Measurements from ENCODE around the gene C1QTNF1. TPM values are rescaled to one million over a fixed set of nuclear protein-coding genes. Genes with fewer than 3 reads are reported as not detected.
"Not testable (repeated sequence)": the region's sequence is repeated elsewhere in the genome, so short reads cannot be mapped to it uniquely, and the experiment has no call there.

The C1QTNF1 gene
- total and polyA plus RNA-seq, 2 donors (not counting 3 experiments of a cell fraction or from before 2014, with no cell fraction given), result 2.5 to 4.0 TPM

GRCh38 chr17:79029327-79030009 is 5.5 kb downstream of the C1QTNF1 start:
- H3K79me2 ChIP-seq (ENCODE audit: control insufficient read depth, insufficient read depth, low read length), result no peaks in the 10 kb centered on the region
- intact Hi-C loops (cut with micrococcal nuclease) (no loop called here), dilution Hi-C loops (cut with MboI; ENCODE audit: extremely low pct_ligation_motif_present, low sequenced_read_pairs) (no loop called here)
- no peak overlapping the region for H3K4me3 ChIP-seq (replicated peaks in 1 of 3; ENCODE audit: insufficient read depth in 1 of 3, low read depth in 1 of 3, low read length in 3 of 3)
- ChIA-PET POLR2A (no interaction called here), CTCF (interaction anchor here (0.7 to 6.2 kb wide), 5 partner anchors 9 to 53 kb away, joined by 3 to 91 read pairs (median 12); no protein-coding TSS in a partner anchor)
- H3K9me1 ChIP-seq (replicated peaks; ENCODE audit: control insufficient read depth, extremely low read depth, insufficient read depth, low read length), result no peaks in the 10 kb centered on the region
- TF ChIP-seq POLR2AphosphoS5 (IDR thresholded peaks at IDR 0.05; ENCODE audit: insufficient read depth, low read depth, low read length) (no peak), MYC (IDR thresholded peaks at IDR 0.05; ENCODE audit: low read depth, low read length) (no peak)
- peaks cover 0 to 20% of the 10 kb centered on the region in 2 experiments for H3K27me3 ChIP-seq (ENCODE audit: control insufficient read depth in 2 of 2, insufficient read depth in 2 of 2, low read length in 2 of 2)
- FAIRE-seq, result no peak
- H2AFZ ChIP-seq (ENCODE audit: low read depth, low read length), result no peak overlapping the region
- H3K27ac ChIP-seq (ENCODE audit: insufficient read depth, low read depth, low read length), result no peak overlapping the region
- peaks cover 25% of the 10 kb centered on the region for H3K4me1 ChIP-seq (ENCODE audit: control insufficient read depth, extremely low read depth, insufficient read depth, low read length)
- H3K36me3 ChIP-seq (ENCODE audit: control insufficient read depth in 2 of 2, extremely low read depth in 1 of 2, insufficient read depth in 2 of 2, low read length in 2 of 2), result no peaks in the 10 kb centered on the region
- no peak for DNase-seq (ENCODE audit: low read depth, low spot score)
- H4K20me1 ChIP-seq (replicated peaks; ENCODE audit: control insufficient read depth, extremely low read depth, insufficient read depth, low read length), result no peaks in the 10 kb centered on the region
- H3K9ac ChIP-seq (replicated peaks; ENCODE audit: extremely low read depth, insufficient read depth, low read length), result no peak overlapping the region
- no peak overlapping the region for H3K4me2 ChIP-seq (ENCODE audit: insufficient read depth, low read length)
- BruUV-seq (replicated peaks), result no TSS peak
- H3K9me3 ChIP-seq (replicated peaks; ENCODE audit: control insufficient read depth, insufficient read depth, low read length), result no peaks in the 10 kb centered on the region

GRCh38 chr17:79030636-79031035 is 6.7 kb downstream of the C1QTNF1 start:
- H3K9me3 ChIP-seq (replicated peaks; ENCODE audit: control insufficient read depth, insufficient read depth, low read length); dilution Hi-C loops (cut with MboI; ENCODE audit: extremely low pct_ligation_motif_present, low sequenced_read_pairs); H4K20me1 ChIP-seq (replicated peaks; ENCODE audit: control insufficient read depth, extremely low read depth, insufficient read depth, low read length); H3K4me3 ChIP-seq (replicated peaks in 1 of 3; ENCODE audit: insufficient read depth in 1 of 3, low read depth in 1 of 3, low read length in 3 of 3); H3K9ac ChIP-seq (replicated peaks; ENCODE audit: extremely low read depth, insufficient read depth, low read length); H3K36me3 ChIP-seq (ENCODE audit: control insufficient read depth in 2 of 2, extremely low read depth in 1 of 2, insufficient read depth in 2 of 2, low read length in 2 of 2); H3K27ac ChIP-seq (ENCODE audit: insufficient read depth, low read depth, low read length); DNase-seq (ENCODE audit: low read depth, low spot score); BruUV-seq (replicated peaks); intact Hi-C loops (cut with micrococcal nuclease); H3K4me2 ChIP-seq (ENCODE audit: insufficient read depth, low read length); POLR2A ChIA-PET; H2AFZ ChIP-seq (ENCODE audit: low read depth, low read length); H3K79me2 ChIP-seq (ENCODE audit: control insufficient read depth, insufficient read depth, low read length); H3K9me1 ChIP-seq (replicated peaks; ENCODE audit: control insufficient read depth, extremely low read depth, insufficient read depth, low read length); FAIRE-seq: not testable (repeated sequence)
- H3K27me3 ChIP-seq (ENCODE audit: control insufficient read depth in 2 of 2, insufficient read depth in 2 of 2, low read length in 2 of 2), result peaks cover 0 to 17% of the 10 kb centered on the region in 2 experiments
- CTCF ChIA-PET, result interaction anchor here (0.8 to 6.2 kb wide), 3 partner anchors 8 to 14 kb away, joined by 3 to 91 read pairs (median 12); no protein-coding TSS in a partner anchor
- peaks cover 21% of the 10 kb centered on the region for H3K4me1 ChIP-seq (ENCODE audit: control insufficient read depth, extremely low read depth, insufficient read depth, low read length)
